ENCODE measurements around the gene OOSP1.

Gene OOSP1, protein sequence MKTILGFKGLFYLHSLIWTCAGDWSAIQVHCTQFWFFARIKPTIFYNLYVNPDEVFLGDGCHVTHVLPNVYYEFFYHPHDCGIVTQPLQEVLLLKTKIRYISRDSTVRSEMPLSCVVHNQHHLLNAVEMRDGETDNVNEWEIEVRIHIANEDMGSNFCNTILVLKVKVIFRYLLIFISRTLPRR

DNA sequence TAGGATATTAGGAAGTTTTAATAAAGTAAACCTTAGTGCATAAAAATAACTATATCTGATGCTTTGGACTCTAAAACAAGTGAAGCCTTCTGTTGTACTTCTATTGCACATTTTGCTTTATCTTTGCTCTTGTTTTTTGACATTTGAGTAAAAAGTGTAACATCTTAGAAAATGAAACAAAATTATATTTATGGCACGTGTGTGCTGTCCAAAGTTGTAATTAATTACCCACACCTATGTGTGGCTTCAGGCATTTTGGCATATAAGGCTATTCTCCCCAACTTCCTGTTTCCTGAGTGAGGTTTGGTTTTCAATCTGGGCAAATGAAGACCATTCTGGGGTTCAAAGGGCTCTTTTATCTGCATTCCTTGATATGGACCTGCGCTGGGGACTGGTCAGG, at the start of gene OOSP1:
TSS of gene OOSP1 (plus strand) at position 301 of the 400 bp plus-strand sequence. CDS start at position 324, 23 bp downstream.
- H3K9me3 ChIP-seq (ENCODE audit: low read length) = no peaks in the 10 kb centered on the region
- H4K20me1 ChIP-seq (ENCODE audit: insufficient read depth, low read length) = no peaks in the 10 kb centered on the region
- no peaks in the 10 kb centered on the region for H3K27me3 ChIP-seq (ENCODE audit: insufficient read depth, low read length)
- no peak within 1 kb of the TSS for H3K9ac ChIP-seq (ENCODE audit: low read length)
- H3K27ac ChIP-seq (ENCODE audit: low read depth, low read length, poor library complexity, severe bottlenecking) = no peak within 1 kb of the TSS
- no peaks in the 10 kb centered on the region for H3K79me2 ChIP-seq (ENCODE audit: insufficient read depth, low read length)
- H3K36me3 ChIP-seq (ENCODE audit: insufficient read depth, low read length) = no peaks in the 10 kb centered on the region
- H3K9me2 ChIP-seq (ENCODE audit: low read depth, low read length) = no peaks in the 10 kb centered on the region
- no peak within 1 kb of the TSS for H3K4me3 ChIP-seq (ENCODE audit: low read depth, low read length, poor library complexity, severe bottlenecking)
- H3K4me1 ChIP-seq (ENCODE audit: insufficient read depth, low read length, severe bottlenecking) = no peaks in the 10 kb centered on the region
- no peak for TF ChIP-seq EZH2 (IDR thresholded peaks at IDR 0.05; ENCODE audit: borderline replicate concordance, low read length)
- TF ChIP-seq, protein P1, sequence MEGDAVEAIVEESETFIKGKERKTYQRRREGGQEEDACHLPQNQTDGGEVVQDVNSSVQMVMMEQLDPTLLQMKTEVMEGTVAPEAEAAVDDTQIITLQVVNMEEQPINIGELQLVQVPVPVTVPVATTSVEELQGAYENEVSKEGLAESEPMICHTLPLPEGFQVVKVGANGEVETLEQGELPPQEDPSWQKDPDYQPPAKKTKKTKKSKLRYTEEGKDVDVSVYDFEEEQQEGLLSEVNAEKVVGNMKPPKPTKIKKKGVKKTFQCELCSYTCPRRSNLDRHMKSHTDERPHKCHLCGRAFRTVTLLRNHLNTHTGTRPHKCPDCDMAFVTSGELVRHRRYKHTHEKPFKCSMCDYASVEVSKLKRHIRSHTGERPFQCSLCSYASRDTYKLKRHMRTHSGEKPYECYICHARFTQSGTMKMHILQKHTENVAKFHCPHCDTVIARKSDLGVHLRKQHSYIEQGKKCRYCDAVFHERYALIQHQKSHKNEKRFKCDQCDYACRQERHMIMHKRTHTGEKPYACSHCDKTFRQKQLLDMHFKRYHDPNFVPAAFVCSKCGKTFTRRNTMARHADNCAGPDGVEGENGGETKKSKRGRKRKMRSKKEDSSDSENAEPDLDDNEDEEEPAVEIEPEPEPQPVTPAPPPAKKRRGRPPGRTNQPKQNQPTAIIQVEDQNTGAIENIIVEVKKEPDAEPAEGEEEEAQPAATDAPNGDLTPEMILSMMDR (IDR thresholded peaks at IDR 0.05; ENCODE audit: low read length) = no peak
- H3K4me2 ChIP-seq (ENCODE audit: low read length) = no peak within 1 kb of the TSS
- H2AFZ ChIP-seq (ENCODE audit: low read length) = no peak within 1 kb of the TSS
- H3F3A ChIP-seq (ENCODE audit: insufficient read depth, low read length) = no peaks in the 10 kb centered on the region

DNA sequence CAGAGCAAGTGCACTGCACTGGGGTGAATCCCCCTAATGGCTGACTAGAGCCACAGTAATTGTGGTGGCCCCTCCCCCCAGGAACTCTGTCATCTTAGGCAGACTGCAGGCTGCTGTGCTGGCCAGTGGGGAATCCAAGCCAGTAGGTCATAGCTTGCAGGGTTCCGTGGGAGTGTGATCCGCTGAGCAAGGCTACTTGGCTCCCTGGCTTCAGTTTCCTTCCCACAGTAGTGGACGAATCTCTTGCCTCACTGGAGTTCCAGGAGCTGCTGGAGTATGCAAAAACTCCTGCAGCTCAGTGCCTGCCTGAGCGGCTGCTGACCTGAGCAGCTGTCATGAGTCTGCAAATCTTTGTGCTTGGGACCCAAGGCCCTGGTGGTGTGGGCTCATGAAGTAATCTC, 46.5 kb upstream of the OOSP1 start:
- TF ChIP-seq EZH2 (IDR thresholded peaks at IDR 0.05; ENCODE audit: borderline replicate concordance, low read length) = no peak
- Histone ChIP-seq H3K9ac (ENCODE audit: low read length) (no peak overlapping the region), H4K20me1 (ENCODE audit: insufficient read depth, low read length) (no peaks in the 10 kb centered on the region), H3K9me2 (ENCODE audit: low read depth, low read length) (no peaks in the 10 kb centered on the region), H3K27me3 (ENCODE audit: insufficient read depth, low read length) (no peaks in the 10 kb centered on the region), H3K27ac (ENCODE audit: low read depth, low read length, poor library complexity, severe bottlenecking) (no peak overlapping the region), H3K4me2 (ENCODE audit: low read length) (no peak overlapping the region), H3K4me1 (ENCODE audit: insufficient read depth, low read length, severe bottlenecking) (no peaks in the 10 kb centered on the region), H3K79me2 (ENCODE audit: insufficient read depth, low read length) (no peaks in the 10 kb centered on the region), H3K4me3 (ENCODE audit: low read depth, low read length, poor library complexity, severe bottlenecking) (no peak overlapping the region), H2AFZ (ENCODE audit: low read length) (no peak overlapping the region), H3K9me3 (ENCODE audit: low read length) (no peaks in the 10 kb centered on the region), H3F3A (ENCODE audit: insufficient read depth, low read length) (no peaks in the 10 kb centered on the region), H3K36me3 (ENCODE audit: insufficient read depth, low read length) (no peaks in the 10 kb centered on the region)

DNA sequence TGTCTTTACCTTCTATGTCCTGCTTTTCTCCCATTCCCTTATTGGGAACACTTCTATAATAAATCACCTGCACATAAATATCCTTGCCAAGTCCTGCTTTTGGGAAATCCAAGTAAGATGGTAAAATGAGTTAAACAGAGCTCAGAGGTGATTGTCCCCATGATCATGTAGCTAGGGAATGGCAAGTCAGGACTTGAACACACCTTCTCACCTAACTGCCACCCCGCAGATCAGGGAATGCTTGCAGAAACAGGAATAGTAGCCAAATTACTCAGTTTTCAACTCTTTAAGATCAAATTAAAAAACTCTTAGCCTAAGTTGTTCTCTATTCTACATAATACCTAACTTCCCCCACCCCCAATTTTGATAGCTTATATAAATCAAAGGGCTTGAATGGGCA, 43.6 kb upstream of the OOSP1 start:
- Histone ChIP-seq H3K4me1 (ENCODE audit: insufficient read depth, low read length, severe bottlenecking) (no peaks in the 10 kb centered on the region), H3K4me2 (ENCODE audit: low read length) (no peak overlapping the region), H2AFZ (ENCODE audit: low read length) (no peak overlapping the region), H4K20me1 (ENCODE audit: insufficient read depth, low read length) (no peaks in the 10 kb centered on the region), H3F3A (ENCODE audit: insufficient read depth, low read length) (no peaks in the 10 kb centered on the region), H3K79me2 (ENCODE audit: insufficient read depth, low read length) (no peaks in the 10 kb centered on the region), H3K9me3 (ENCODE audit: low read length) (no peaks in the 10 kb centered on the region), H3K9ac (ENCODE audit: low read length) (no peak overlapping the region), H3K27ac (ENCODE audit: low read depth, low read length, poor library complexity, severe bottlenecking) (no peak overlapping the region), H3K36me3 (ENCODE audit: insufficient read depth, low read length) (no peaks in the 10 kb centered on the region), H3K27me3 (ENCODE audit: insufficient read depth, low read length) (no peaks in the 10 kb centered on the region), H3K9me2 (ENCODE audit: low read depth, low read length) (no peaks in the 10 kb centered on the region), H3K4me3 (ENCODE audit: low read depth, low read length, poor library complexity, severe bottlenecking) (no peak overlapping the region)
- TF ChIP-seq, protein P1 (IDR thresholded peaks at IDR 0.05; ENCODE audit: low read length) = no peak
- TF ChIP-seq EZH2 (IDR thresholded peaks at IDR 0.05; ENCODE audit: borderline replicate concordance, low read length) = no peak

DNA sequence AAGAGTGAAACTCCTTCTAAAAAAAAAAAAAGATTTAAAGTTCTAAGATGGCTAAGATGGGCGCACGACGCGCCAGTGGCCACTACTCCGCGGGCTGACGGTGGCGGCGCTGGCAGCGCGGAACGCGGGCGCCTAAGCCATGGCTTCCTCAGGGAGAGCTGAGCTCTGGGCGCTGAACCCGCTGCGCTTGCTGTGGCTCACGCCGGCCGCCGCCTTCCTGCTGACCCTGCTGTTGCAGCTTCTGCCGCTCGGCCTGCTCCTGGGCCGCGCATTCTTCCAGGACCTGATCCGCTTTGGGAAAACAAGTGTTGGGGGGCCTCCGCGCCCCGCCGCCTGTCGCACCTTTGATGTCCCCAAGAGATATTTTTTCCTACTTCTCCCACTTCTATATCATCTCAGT, 40.2 kb upstream of the OOSP1 start:
- H3K9ac ChIP-seq (ENCODE audit: low read length) = no peak overlapping the region
- H3K9me2 ChIP-seq (ENCODE audit: low read depth, low read length) = no peaks in the 10 kb centered on the region
- H3K4me1 ChIP-seq (ENCODE audit: insufficient read depth, low read length, severe bottlenecking) = no peaks in the 10 kb centered on the region
- no peak overlapping the region for H3K4me2 ChIP-seq (ENCODE audit: low read length)
- H3K36me3 ChIP-seq (ENCODE audit: insufficient read depth, low read length) = no peaks in the 10 kb centered on the region
- H2AFZ ChIP-seq (ENCODE audit: low read length) = no peak overlapping the region
- no peak overlapping the region for H3K27ac ChIP-seq (ENCODE audit: low read depth, low read length, poor library complexity, severe bottlenecking)
- H3K4me3 ChIP-seq (ENCODE audit: low read depth, low read length, poor library complexity, severe bottlenecking) = no peak overlapping the region
- H3K79me2 ChIP-seq (ENCODE audit: insufficient read depth, low read length) = no peaks in the 10 kb centered on the region
- TF ChIP-seq EZH2 (IDR thresholded peaks at IDR 0.05; ENCODE audit: borderline replicate concordance, low read length) = no peak
- TF ChIP-seq, protein P1 (IDR thresholded peaks at IDR 0.05; ENCODE audit: low read length) = no peak
- H4K20me1 ChIP-seq (ENCODE audit: insufficient read depth, low read length) = no peaks in the 10 kb centered on the region
- H3F3A ChIP-seq (ENCODE audit: insufficient read depth, low read length) = no peaks in the 10 kb centered on the region
- H3K9me3 ChIP-seq (ENCODE audit: low read length) = no peaks in the 10 kb centered on the region
- no peaks in the 10 kb centered on the region for H3K27me3 ChIP-seq (ENCODE audit: insufficient read depth, low read length)
